ENCODE data around the gene MLKL. TPM values are rescaled to one million over a fixed set of nuclear protein-coding genes. Genes with fewer than 3 reads are reported as not detected.

MLKL gene
- total RNA-seq, 1 experiment from 2014 or later, result 4.3 TPM

GRCh38 chr16:74666425-74667254, 34.0 kb downstream of the MLKL start, which contains the start of gene RFWD3 (continued):
- no peak for TF ChIP-seq CTCF (IDR thresholded peaks at IDR 0.05)
- peak; percentile 79; the same call in 1 of the 2 replicates for TF ChIP-seq FOXP1 (CRISPR knock-in tag; IDR thresholded peaks at IDR 0.05; ENCODE audit: borderline replicate concordance)
- TF ChIP-seq FOXJ3 (CRISPR knock-in tag; IDR thresholded peaks at IDR 0.05; ENCODE audit: borderline replicate concordance), result no peak
- TF ChIP-seq, protein P1, sequence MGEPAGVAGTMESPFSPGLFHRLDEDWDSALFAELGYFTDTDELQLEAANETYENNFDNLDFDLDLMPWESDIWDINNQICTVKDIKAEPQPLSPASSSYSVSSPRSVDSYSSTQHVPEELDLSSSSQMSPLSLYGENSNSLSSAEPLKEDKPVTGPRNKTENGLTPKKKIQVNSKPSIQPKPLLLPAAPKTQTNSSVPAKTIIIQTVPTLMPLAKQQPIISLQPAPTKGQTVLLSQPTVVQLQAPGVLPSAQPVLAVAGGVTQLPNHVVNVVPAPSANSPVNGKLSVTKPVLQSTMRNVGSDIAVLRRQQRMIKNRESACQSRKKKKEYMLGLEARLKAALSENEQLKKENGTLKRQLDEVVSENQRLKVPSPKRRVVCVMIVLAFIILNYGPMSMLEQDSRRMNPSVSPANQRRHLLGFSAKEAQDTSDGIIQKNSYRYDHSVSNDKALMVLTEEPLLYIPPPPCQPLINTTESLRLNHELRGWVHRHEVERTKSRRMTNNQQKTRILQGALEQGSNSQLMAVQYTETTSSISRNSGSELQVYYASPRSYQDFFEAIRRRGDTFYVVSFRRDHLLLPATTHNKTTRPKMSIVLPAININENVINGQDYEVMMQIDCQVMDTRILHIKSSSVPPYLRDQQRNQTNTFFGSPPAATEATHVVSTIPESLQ (CRISPR knock-in tag; IDR thresholded peaks at IDR 0.05), result no peak
- TF ChIP-seq ATF2 (CRISPR knock-in tag; IDR thresholded peaks at IDR 0.05; ENCODE audit: borderline replicate concordance, low read depth), result no peak
- no peak for TF ChIP-seq CBFB (CRISPR knock-in tag; IDR thresholded peaks at IDR 0.05; ENCODE audit: low read depth)
- no peak for TF ChIP-seq FOXK1 (CRISPR knock-in tag; IDR thresholded peaks at IDR 0.05)
- TF ChIP-seq ZNF317 (CRISPR knock-in tag; IDR thresholded peaks at IDR 0.05; ENCODE audit: borderline replicate concordance, low read depth), result no peak
- TF ChIP-seq, protein P2, sequence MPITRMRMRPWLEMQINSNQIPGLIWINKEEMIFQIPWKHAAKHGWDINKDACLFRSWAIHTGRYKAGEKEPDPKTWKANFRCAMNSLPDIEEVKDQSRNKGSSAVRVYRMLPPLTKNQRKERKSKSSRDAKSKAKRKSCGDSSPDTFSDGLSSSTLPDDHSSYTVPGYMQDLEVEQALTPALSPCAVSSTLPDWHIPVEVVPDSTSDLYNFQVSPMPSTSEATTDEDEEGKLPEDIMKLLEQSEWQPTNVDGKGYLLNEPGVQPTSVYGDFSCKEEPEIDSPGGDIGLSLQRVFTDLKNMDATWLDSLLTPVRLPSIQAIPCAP (CRISPR knock-in tag; IDR thresholded peaks at IDR 0.05), result no peak
- TF ChIP-seq TEAD4 (CRISPR knock-in tag; IDR thresholded peaks at IDR 0.05), result peak; percentile 77
- no peak for TF ChIP-seq RORB (CRISPR knock-in tag; IDR thresholded peaks at IDR 0.05)
- TF ChIP-seq ETV6 (CRISPR knock-in tag; IDR thresholded peaks at IDR 0.05), result no peak
- TF ChIP-seq, protein P3, sequence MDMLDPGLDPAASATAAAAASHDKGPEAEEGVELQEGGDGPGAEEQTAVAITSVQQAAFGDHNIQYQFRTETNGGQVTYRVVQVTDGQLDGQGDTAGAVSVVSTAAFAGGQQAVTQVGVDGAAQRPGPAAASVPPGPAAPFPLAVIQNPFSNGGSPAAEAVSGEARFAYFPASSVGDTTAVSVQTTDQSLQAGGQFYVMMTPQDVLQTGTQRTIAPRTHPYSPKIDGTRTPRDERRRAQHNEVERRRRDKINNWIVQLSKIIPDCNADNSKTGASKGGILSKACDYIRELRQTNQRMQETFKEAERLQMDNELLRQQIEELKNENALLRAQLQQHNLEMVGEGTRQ (CRISPR knock-in tag; IDR thresholded peaks at IDR 0.05), result no peak
- TF ChIP-seq, protein P4, sequence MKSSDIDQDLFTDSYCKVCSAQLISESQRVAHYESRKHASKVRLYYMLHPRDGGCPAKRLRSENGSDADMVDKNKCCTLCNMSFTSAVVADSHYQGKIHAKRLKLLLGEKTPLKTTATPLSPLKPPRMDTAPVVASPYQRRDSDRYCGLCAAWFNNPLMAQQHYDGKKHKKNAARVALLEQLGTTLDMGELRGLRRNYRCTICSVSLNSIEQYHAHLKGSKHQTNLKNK (CRISPR knock-in tag; IDR thresholded peaks at IDR 0.05), result no peak
- TF ChIP-seq, protein P5, sequence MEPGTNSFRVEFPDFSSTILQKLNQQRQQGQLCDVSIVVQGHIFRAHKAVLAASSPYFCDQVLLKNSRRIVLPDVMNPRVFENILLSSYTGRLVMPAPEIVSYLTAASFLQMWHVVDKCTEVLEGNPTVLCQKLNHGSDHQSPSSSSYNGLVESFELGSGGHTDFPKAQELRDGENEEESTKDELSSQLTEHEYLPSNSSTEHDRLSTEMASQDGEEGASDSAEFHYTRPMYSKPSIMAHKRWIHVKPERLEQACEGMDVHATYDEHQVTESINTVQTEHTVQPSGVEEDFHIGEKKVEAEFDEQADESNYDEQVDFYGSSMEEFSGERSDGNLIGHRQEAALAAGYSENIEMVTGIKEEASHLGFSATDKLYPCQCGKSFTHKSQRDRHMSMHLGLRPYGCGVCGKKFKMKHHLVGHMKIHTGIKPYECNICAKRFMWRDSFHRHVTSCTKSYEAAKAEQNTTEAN (CRISPR knock-in tag; IDR thresholded peaks at IDR 0.05), result no peak
- TF ChIP-seq NR3C1 (CRISPR knock-in tag; conservative IDR thresholded peaks at IDR 0.05; ENCODE audit: low read depth), result no peak
- TF ChIP-seq SMAD4 (CRISPR knock-in tag; IDR thresholded peaks at IDR 0.05), result no peak
- no peak for TF ChIP-seq NR1H2 (CRISPR knock-in tag; IDR thresholded peaks at IDR 0.05)
- no peak for TF ChIP-seq SOX15 (CRISPR knock-in tag; IDR thresholded peaks at IDR 0.05)
- no peak; the same call in 1 of the 2 replicates for TF ChIP-seq TEAD1 (CRISPR knock-in tag; IDR thresholded peaks at IDR 0.05)
- TF ChIP-seq, protein P6, sequence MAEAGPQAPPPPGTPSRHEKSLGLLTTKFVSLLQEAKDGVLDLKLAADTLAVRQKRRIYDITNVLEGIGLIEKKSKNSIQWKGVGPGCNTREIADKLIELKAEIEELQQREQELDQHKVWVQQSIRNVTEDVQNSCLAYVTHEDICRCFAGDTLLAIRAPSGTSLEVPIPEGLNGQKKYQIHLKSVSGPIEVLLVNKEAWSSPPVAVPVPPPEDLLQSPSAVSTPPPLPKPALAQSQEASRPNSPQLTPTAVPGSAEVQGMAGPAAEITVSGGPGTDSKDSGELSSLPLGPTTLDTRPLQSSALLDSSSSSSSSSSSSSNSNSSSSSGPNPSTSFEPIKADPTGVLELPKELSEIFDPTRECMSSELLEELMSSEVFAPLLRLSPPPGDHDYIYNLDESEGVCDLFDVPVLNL (CRISPR knock-in tag; IDR thresholded peaks at IDR 0.05; ENCODE audit: borderline replicate concordance, low read depth), result 0 out of 2 replicates have a peak, but pooled peaks have one; percentile 68
- no peak for TF ChIP-seq MXD4 (CRISPR knock-in tag; IDR thresholded peaks at IDR 0.05; ENCODE audit: borderline replicate concordance)
- TF ChIP-seq ATF3 (CRISPR knock-in tag; conservative IDR thresholded peaks at IDR 0.05), result no peak
- no peak for TF ChIP-seq ZBTB21 (CRISPR knock-in tag; IDR thresholded peaks at IDR 0.05; ENCODE audit: borderline replicate concordance)
- TF ChIP-seq, protein P7, sequence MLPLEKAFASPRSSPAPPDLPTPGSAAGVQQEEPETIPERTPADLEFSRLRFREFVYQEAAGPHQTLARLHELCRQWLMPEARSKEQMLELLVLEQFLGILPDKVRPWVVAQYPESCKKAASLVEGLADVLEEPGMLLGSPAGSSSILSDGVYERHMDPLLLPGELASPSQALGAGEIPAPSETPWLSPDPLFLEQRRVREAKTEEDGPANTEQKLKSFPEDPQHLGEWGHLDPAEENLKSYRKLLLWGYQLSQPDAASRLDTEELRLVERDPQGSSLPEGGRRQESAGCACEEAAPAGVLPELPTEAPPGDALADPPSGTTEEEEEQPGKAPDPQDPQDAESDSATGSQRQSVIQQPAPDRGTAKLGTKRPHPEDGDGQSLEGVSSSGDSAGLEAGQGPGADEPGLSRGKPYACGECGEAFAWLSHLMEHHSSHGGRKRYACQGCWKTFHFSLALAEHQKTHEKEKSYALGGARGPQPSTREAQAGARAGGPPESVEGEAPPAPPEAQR (CRISPR knock-in tag; IDR thresholded peaks at IDR 0.05), result no peak
- no peak for TF ChIP-seq GTF2I (CRISPR knock-in tag; conservative IDR thresholded peaks at IDR 0.05)

Measured in WTC11 (cell line).